ENCODE data around the gene SYNJ2.

DNA sequence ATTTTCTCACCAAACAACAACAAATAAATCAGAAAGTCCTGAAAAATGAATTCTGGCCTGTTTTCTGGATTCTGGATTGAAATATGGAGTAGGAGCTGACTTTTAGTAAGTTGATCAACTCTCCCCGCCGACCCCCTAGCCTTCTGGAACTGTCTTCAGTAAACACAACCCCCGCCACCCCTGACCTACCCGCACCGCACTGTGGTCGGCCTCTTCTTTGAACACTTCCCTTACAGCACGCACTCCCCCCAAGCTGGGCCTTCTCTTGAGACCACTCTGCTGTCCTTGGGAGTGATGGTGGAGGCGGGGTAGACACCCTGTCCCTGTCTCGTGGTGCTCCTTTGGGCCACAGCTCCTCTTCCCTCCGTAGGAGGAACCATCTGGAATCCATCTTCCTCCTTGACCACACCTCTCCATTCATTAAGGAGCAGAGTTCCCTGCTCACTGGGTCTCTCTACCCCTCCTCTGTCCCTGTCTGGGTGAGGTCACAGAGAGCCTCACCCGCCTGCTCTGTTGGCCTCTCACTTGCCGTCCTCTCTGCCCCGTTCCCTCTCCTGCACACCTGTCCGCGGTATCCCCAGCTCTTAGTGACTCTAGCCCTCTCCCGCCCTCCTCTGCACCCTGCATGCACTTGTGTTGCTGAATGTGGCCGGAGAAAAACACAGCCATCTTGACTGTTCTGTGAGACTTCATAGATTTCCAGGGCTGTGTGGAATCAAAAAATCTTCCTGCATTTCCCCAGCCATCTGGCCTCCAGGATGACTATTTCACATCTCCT lies 19.1 kb downstream of the SYNJ2 start:
- TF ChIP-seq, protein P1, sequence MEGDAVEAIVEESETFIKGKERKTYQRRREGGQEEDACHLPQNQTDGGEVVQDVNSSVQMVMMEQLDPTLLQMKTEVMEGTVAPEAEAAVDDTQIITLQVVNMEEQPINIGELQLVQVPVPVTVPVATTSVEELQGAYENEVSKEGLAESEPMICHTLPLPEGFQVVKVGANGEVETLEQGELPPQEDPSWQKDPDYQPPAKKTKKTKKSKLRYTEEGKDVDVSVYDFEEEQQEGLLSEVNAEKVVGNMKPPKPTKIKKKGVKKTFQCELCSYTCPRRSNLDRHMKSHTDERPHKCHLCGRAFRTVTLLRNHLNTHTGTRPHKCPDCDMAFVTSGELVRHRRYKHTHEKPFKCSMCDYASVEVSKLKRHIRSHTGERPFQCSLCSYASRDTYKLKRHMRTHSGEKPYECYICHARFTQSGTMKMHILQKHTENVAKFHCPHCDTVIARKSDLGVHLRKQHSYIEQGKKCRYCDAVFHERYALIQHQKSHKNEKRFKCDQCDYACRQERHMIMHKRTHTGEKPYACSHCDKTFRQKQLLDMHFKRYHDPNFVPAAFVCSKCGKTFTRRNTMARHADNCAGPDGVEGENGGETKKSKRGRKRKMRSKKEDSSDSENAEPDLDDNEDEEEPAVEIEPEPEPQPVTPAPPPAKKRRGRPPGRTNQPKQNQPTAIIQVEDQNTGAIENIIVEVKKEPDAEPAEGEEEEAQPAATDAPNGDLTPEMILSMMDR (IDR thresholded peaks at IDR 0.05), result no peak
- no peak for TF ChIP-seq POLR2A (IDR thresholded peaks at IDR 0.05)

All from heart left ventricle (tissue), 13 donors.